Activated CD8-positive, alpha-beta memory T cell treated with anti-CD3 and anti-CD28 coated beads, Interleukin-2, amount 50 U/mL, for 48 hours (primary cell): ENCODE data around the gene GPR42.
"Not testable (repeated sequence)": the region's sequence is repeated elsewhere in the genome, so short reads cannot be mapped to it uniquely, and the experiment has no call there.

Experiments
- DNase-seq: peaks from one replicate; pipeline ENCODE4 v3.0.0-alpha.2; 2020

GPR42 gene

DNA sequence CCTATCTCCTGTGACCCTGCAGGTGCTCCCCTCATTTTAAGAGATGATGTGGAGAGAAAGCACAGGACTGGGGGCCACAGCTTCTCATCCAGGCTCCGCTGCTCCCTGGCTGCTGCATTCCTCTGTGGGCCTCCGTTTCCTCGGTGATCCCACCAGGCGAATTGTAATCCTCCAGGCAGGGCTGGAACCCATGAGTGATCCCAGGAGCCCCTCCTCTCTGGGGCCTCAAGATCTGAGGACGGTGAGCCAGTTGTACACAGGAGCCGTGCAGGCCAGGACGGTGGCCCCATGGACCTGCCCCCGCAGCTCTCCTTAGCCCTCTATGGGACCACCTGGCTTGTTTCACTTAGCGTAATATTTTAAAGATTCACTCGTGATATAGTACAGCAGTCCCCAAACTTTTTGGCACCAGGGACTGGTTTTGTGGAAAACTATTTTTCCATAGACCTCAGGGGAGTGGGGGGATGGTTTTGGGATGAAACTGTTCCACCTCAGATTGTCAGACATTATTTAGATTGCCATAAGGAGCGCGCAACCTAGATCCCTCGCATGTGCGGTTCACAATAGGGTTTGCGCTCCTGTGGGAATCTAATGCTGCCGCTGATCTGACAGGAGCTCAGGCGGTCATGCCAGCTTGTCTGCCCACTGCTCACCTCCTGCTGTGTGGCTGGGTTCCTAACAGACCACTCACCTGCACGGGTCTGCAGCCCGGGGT, 7.0 kb upstream of the GPR42 start:
- no peak for DNase-seq

DNA sequence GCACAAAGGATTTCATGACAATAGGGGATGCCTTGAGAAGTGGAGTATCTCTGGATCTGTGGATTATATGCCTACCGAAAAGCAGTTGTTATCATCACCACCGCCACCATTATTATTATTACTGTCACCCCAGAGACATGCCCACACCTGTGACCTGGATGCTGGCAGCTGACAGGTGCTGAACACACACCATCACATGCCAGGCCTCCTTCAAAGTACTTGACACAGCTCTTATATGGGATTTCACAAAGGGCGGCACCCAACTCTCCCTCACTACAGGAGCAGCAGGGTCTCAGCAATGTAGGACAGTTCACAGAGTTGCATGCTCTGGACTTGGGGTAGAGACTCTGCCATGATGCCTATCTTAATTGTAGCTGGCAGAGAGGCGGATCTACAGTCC, 5.6 kb upstream of the GPR42 start:
- no peak for DNase-seq

DNA sequence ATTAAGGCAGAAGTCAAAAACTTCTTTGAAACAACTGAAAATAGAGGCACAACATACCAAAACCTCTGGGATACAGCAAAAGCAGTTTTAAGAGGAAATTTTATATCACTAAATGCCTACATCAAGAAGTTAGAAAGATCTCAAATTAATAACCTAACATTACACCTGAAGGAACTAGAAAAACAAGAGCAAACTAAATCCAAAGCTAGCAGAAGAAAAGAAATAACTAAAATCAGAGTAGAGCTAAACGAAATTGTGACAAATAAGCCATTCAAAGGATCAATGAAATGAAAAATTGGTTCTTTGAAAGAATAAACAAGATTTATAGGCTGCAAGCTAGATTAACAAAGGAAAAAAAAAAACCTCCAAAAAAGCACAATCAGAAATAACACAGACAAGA, 2.5 kb upstream of the GPR42 start:
- no peak for DNase-seq

- no peak for DNase-seq
These were observed 1.3 kb upstream of the GPR42 start for GRCh38 chr19:35369522-35369921.

DNA sequence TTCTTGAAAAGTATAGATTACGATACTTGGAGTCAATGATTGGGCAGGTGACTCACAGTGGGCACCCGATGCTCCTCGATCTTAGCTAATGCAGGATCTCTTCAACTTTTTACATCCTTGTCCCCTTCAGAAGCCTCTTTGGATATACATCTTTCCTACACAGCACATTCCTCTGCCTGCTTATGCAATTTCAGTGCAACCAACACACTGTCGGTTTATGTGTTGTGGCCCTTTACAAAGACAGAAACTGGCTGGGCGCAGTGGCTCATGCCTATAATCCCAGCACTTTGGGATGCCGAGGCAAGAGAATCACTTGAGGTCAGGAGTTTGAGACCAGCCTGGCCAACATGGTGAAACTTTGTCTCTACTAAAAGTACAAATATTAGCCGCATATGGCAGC, 2.6 kb downstream of the GPR42 start:
- DNase-seq, result no peak

GRCh38 chr19:35374031-35374430, 3.2 kb downstream of the GPR42 start:
- not testable (repeated sequence) for DNase-seq

DNA sequence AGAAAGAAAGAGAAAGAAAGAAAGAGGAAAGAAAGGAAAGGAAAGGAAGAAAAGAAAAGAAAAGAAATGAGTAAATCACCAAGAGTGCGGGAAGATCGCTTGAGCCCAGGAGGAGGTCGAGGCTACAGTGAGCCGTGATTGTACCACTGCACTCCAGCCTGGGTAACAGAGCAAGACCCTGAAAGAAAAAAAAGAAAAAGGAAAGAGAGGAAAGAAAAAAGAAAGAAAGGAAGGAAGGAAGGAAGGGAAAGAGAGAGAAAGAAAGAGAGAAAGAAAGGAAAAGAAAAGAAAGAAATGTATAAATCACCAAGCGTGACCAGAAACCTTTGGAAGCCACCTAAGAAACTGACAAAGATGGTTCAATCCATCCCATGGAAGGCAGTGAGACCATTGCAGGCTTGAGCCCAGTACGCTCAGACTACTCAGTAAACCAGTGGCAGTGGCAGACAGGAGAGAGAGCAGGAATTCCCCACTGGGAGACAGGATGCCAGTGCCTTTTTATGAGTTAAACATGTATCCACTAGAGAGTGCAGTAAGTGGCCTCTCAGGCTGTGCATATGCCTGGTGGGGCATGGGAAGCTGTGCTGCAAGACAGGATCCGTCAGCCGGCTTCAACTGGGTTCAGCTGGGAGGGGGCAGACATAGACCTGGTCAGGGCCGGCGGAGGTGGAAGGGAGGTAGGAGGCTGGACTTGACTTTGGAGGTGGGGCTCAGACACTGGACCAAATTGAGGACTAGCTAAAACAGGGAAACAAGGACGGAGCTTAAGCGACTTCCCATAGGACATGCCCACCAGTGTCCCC, 4.8 kb downstream of the GPR42 start:
- DNase-seq, result no peak

- no peak for DNase-seq
These were observed 6.8 kb downstream of the GPR42 start for GRCh38 chr19:35377656-35378055.

DNA sequence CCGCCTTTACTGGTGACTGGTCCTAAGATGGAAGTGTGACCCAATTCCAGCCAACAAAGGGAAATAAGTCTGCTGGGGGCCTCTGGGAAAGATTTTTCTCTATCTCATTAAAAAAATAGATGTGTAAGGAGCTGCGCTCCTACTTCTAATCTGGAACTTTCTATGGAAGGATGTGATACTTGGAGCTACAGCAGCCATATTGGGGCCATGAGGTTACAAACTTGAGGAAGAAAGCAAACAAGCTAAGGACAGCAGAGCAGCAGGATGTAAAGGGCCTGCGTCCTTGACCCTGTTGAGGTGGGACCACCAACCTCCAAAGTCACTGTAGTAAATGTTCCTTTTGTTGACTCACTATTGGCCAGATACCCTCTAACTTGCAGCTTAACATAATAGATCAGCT, 7.5 kb downstream of the GPR42 start:
- no peak for DNase-seq

- not testable (repeated sequence) for DNase-seq
These were observed 8.7 kb downstream of the GPR42 start for GRCh38 chr19:35379545-35379944.

- no peak for DNase-seq
These were observed 9.1 kb downstream of the GPR42 start for GRCh38 chr19:35379992-35380391.

- no peak for DNase-seq
These were observed 9.7 kb downstream of the GPR42 start for GRCh38 chr19:35380450-35381124.

DNA sequence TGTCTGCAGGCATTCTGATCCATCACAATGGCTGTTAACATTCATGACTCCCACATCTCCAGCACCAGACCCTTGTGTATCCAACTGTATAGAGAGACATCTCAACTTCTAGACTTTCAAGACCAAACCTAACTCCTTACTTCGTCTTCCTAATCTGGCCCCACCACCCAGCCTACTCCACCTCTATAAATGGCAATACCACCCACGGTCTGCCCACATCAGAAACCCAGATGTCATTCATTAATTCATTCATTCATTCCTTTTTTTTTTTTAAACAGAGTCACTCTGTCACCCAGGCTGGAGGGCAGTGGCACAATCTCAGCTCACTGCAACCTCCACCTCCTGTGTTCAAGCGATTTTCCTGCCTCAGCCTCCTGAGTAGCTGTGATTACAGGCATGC, 10.4 kb downstream of the GPR42 start:
- no peak for DNase-seq

DNA sequence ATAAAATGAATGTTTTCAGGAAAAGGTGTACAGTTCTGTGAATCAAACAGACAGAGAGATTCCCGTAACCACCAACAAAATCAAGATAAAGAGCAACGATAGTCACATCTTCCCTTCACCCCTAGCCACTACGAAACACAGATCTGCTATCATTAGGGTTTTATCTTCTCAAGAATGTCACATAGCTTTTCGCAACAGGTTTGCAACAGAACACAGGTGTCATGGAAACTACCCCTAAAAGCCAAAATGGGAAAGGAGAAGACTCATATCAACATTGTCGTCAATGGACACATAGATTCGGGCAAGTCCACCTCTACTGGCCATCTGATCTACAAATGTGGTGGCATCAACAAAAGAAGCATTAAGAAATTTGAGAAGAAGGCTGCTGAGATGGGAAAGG, 11.1 kb downstream of the GPR42 start:
- DNase-seq, result no peak

- no peak for DNase-seq
These were observed 12.7 kb downstream of the GPR42 start for GRCh38 chr19:35383536-35383935.

DNA sequence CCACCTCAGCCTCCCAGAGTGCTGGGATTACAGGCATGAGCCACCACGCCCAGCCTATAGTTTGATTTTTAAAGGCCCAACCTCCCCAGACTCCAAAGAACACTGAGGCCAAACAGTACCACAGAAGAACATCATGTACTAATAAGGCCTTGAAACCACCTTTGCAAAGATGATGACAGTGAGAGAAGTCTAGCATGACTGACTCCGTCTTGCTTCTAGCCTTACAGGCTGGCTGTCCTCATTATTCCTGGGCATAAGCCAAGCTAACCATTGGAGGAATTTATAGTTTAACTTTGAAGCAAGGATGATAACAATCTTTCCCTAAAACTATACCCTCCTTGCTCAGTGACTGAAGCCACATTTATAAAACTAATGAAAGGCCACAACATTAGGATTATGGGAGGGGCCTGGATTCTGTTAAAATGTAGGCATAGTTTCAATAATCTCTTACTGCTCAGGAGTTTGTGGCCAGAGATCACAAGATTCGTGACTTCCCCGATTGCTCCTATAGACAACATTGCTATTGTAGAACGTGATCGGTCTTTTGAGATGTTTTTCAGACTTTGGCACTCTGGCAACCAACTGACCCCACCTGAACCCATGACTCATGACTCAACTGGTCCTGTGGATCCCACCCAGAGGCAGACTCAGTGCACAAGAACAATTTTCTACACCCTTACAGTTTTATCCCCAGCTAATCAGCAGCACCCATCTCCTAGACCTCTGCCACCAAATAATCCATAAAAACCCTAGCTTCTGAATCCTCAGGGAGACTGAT, 17.6 kb downstream of the GPR42 start:
- DNase-seq, result no peak

- DNase-seq, result no peak
These were observed 18.5 kb downstream of the GPR42 start for GRCh38 chr19:35389192-35389861.

GRCh38 chr19:35392742-35393715, 22.2 kb downstream of the GPR42 start:
- no peak for DNase-seq

DNA sequence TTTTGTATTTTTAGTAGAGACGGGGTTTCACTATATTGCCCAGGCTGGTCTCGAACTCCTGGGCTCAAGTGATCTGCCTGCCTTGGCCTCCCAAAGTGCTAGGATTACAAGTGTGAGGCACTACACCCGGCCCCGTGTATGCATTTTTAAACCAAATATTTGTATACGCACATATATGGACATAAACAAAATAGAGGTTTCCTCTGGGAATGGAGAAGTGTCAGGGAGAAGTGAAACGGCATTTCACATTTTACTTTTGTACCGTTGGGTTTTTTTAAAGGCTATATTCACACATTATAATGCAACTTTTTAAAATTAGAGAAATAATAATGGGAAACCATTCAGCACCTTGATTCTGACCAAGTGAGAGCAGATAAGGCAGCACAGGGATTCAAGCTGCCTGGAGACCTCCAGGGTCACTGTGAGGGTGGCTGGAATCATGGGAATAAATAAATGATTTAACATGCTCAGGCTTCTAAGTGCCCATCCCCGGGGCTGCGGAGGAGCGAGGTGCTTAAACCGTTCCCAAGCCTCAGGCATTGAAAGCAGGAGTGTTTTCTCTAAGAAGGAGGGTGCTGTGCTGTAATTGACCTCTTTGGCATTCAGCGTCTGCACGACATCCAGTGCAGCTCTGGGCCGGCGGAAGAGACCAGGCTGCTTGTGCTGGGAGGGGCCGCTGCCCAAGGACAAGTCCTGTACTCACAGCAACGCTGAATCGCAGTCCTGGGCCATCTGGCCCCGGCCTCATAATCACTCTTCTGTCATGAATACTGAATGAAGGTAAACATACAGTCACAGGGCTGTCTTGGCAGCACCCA, 24.7 kb downstream of the GPR42 start:
- DNase-seq, result no peak

DNA sequence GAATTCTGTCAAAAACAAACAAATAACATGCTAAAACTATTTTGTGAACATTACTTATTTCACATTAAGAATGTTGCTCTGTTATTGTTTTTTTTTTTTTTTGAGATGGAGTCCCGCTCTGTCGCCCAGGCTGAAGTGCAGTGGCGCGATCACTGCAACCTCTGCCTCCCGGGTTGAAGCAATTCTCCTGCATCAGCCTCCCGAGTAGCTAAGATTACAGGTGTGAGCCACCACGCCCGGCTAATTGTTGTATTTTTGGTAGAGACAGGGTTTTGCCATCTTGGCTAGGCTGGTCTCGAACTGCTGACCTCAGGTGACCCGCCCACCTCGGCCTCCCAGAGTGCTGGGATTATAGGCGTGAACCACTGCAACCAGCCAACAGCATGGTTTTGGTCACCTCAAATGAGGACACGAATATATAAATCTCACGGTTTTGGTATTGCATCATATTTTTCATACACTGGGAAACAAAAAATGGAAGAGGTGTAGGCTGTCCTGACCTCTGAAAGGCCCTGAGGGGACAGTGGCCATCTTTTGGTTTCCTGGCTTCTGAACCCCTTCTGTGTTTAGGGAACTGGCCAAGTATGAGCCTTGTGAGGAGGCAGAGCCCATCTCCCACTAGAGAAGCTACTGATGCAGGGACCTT, 25.5 kb downstream of the GPR42 start:
- DNase-seq, result no peak
